NOMO-1 treated with dmso at 0.1 percent for 144 hours (cell line): ENCODE data around the gene CHST2.
A peak's percentile ranks its signal among the peaks of the same experiment; 100 is the strongest.
"Not testable (repeated sequence)": the region's sequence is repeated elsewhere in the genome, so short reads cannot be mapped to it uniquely, and the experiment has no call there.

ENCODE experiments used
- DNase-seq: peaks from one replicate; lab custom pipeline; 2025; ENCODE audit not compliant: unreplicated experiment; lab: John Stamatoyannopoulos, UW

The CHST2 gene, protein sequence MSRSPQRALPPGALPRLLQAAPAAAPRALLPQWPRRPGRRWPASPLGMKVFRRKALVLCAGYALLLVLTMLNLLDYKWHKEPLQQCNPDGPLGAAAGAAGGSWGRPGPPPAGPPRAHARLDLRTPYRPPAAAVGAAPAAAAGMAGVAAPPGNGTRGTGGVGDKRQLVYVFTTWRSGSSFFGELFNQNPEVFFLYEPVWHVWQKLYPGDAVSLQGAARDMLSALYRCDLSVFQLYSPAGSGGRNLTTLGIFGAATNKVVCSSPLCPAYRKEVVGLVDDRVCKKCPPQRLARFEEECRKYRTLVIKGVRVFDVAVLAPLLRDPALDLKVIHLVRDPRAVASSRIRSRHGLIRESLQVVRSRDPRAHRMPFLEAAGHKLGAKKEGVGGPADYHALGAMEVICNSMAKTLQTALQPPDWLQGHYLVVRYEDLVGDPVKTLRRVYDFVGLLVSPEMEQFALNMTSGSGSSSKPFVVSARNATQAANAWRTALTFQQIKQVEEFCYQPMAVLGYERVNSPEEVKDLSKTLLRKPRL

GRCh38 chr3:143119009-143119914 is at the start of gene CHST2:
TSS of gene CHST2 (plus strand) at chr3:143119771. CDS start at chr3:143120817, 1,046 bp downstream.
- DNase-seq = peak; percentile 58

- no peak for DNase-seq
Measured at GRCh38 chr3:143070977-143071551, 48.5 kb upstream of the CHST2 start.

GRCh38 chr3:143071776-143072175 is 47.8 kb upstream of the CHST2 start:
- DNase-seq = no peak

DNA sequence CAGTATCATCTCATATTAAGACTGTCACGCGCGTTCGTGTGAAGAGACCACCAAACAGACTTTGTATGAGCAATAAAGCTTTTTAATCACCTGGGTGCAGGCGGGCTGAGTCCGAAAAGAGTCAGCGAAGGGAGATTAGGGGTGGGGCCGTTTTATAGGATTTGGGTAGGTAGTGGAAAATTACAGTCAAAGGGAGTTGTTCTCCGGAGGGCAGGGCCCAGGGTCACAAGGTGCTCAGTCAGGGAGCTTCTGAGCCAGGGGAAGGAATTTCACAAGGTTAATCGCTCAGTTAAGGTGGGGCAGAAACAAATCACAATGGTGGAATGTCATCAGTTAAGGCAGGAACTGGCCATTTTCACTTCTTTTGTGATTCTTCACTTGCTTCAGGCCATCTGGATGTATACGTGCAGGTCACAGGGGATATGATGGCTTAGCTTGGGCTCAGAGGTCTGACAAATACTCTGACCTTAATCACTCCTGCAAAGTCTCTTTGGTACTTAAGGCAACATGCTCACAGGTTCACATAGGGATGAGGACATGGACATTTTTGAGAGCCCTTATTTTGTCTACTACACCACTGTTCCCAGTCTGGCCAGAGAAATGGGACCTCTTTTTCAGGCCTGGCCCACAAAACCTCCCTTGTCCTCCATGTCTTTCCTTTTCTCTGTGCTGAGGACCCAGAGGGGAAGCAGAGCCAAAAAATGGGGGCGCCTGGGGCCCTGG is 47.1 kb upstream of the CHST2 start:
- not testable (repeated sequence) for DNase-seq

- not testable (repeated sequence) for DNase-seq
Measured at GRCh38 chr3:143073541-143073940, 46.0 kb upstream of the CHST2 start.

DNA sequence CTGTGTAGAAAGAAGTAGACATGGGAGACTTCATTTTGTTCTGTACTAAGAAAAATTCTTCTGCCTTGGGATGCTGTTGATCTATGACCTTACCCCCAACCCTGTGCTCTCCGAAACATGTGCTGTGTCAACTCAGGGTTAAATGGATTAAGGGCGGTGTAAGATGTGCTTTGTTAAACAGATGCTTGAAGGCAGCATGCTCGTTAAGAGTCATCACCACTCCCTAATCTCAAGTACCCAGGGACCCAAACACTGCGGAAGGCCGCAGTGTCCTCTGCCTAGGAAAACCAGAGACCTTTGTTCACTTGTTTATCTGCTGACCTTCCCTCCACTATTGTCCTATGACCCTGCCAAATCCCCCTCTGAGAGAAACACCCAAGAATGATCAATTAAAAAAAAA is 45.6 kb upstream of the CHST2 start:
- DNase-seq = not testable (repeated sequence)

DNA sequence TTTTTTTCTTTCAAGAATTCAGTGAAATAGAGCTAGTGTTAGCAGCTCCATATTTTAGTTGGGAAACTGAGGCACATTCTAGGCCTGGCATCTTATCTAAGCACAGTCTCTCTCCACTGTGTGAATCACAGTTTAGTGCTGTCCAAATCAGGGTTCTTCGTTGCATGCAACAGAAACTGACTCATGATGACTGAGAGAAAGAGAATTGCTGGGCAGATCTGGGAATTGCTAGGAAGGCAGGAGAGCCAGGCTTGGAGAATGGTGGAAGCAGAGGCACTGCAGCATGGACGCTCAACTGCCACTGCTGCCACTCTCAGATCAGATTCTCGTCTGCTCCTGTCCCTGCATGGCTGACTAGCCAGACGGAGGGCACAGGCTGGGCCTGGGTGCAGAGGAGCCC is 40.7 kb upstream of the CHST2 start:
- no peak for DNase-seq

- DNase-seq = no peak
Measured at GRCh38 chr3:143080196-143080595, 39.4 kb upstream of the CHST2 start.

GRCh38 chr3:143081365-143081764 is 38.2 kb upstream of the CHST2 start:
- DNase-seq = no peak

DNA sequence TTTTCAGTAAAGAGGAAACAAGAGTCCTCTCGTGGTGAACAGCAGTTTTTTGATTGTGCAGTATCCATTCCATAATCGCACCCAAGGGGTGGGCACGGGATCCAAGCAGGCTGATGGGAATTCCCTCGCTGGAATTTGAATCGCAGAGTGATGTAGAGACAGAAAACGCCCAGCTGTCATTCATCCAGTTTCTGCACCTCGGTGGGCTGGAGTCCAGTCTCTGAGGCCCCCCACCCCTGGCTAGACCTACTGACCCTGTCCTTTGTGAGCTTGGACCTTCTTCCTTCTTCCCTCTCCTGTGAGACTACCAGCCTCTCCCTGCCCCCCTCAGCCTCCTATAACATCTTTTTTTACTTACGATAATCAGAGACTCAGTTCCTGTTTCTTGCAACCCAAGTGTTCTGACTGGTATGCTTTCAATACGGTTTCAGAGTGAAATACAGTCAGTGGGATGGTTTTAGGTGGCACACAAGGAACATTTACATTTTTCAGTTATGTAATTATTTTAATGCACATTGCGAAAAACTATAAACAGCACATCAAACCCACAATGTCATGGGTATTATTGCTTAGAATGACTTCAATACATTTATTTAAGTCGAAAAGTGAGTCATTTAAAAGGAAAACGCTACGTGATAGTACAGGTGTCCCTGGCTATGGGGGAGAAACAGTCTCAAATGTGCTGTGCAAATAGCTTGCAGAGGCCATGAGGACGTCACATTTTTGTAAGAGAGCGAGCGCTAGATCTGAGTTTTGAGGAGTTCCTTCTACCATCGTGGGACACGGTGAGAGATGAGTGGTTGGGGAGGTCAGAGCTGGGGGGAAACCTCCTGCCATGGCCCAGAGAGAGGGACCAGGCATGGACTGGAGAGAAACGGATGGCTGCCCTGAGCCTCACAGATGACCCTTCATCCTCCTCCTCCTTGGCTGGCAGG is 37.5 kb upstream of the CHST2 start:
- DNase-seq = peak; percentile 85

GRCh38 chr3:143083781-143084180 is 35.8 kb upstream of the CHST2 start:
- DNase-seq = peak; percentile 82

- DNase-seq = peak; percentile 93
Measured at GRCh38 chr3:143084856-143085731, 34.5 kb upstream of the CHST2 start.

GRCh38 chr3:143088835-143089234 is 30.7 kb upstream of the CHST2 start:
- DNase-seq = no peak

DNA sequence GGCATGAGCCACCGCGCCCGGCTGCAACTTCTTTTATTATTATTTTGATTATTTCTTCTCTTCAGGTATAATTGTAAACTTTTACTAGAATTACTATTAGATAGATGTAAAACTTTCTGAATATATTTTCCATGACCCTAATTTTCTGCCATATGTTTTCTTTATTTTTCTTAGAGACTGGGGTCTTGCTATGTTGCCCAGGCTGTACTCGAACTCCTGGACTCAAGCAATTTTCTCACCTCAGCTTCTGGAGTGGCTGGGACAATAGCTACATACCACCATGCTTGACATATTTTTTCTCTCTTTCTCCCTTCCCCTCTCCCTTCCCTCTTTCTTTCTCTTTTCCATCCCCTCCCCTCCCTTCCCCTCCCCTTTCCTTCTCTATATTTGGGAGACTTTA is 29.6 kb upstream of the CHST2 start:
- no peak for DNase-seq

DNA sequence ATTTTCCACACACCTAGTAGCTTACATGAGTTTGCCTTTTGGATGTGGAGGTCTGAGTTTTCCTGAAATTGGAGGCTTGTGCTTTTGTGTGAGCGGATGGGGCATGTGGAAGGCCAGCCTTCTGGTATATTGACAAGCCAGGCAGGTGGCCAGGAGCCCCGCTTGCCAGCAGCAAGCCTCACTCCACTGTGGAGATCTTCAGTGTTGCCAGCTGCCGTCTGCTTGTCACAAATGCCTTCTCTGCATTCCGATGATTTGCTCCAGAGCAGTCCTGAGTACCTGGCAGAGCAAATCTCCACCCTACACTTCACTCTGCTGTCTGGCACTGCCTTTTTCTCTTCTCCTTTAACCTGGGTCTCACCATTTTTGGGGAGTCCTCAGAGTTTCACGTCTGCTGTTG is 29.1 kb upstream of the CHST2 start:
- DNase-seq = no peak

- no peak for DNase-seq
Measured at GRCh38 chr3:143090976-143091837, 28.4 kb upstream of the CHST2 start.

DNA sequence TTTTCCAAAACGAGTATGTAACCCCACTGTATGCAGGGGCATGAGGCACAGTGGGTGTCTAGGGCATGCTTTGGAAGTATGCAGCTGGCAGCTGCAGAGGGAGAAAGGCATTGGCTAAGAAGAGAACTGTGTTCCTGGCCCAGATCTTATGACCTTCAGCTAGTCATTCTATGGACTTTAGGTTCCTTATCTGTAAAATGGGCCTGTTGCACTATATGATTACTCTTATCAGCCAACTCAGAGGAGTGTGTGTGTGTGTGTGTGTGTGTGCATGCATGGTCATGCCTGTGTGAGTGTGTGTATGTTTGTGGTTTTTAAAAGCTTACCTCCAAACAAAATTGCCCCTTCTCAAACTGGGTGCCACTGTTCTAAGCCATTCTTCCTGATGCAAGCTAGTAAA is 27.4 kb upstream of the CHST2 start:
- DNase-seq = no peak

GRCh38 chr3:143095813-143096212 is 23.8 kb upstream of the CHST2 start:
- no peak for DNase-seq
